Muscle layer of colon (tissue), 2 donors: Measurements from ENCODE around the gene CXCL1.

ENCODE experiments used
- H3K27ac ChIP-seq: one replicate; pipeline ENCODE4 v1.7.0; 2013; ENCODE audit warnings: low read depth, mild to moderate bottlenecking, low read length, moderate library complexity
- H3K27me3 ChIP-seq, 2 donors: one replicate each; pipeline ENCODE4 v1.7.0; 2013; ENCODE audit warnings: low read length in 2 of 2, mild to moderate bottlenecking in 2 of 2; ENCODE audit not compliant: insufficient read depth in 2 of 2, control insufficient read depth in 1 of 2
- H3K36me3 ChIP-seq: one replicate; pipeline ENCODE4 v1.7.0; 2013; ENCODE audit warnings: mild to moderate bottlenecking, low read length; ENCODE audit not compliant: insufficient read depth
- H3K4me1 ChIP-seq: one replicate; pipeline ENCODE4 v1.7.0; 2013; ENCODE audit warnings: mild to moderate bottlenecking, low read length; ENCODE audit not compliant: insufficient read depth
- H3K4me3 ChIP-seq, 2 donors: one replicate each; pipeline ENCODE4 v1.7.0; 2013; ENCODE audit warnings: low read length in 2 of 2, low read depth in 1 of 2, mild to moderate bottlenecking in 1 of 2, moderate library complexity in 1 of 2
- H3K9ac ChIP-seq: one replicate; pipeline ENCODE4 v1.7.0; 2013; ENCODE audit warnings: low read length
- H3K9me3 ChIP-seq: one replicate; pipeline ENCODE4 v1.7.0; 2013; ENCODE audit warnings: mild to moderate bottlenecking, low read length
- donor health status: abdominal sarcoma.
- donor health status: Adenocarcinoma of cecum.

Gene CXCL1

GRCh38 chr4:73839715-73840114 is 29.5 kb upstream of the CXCL1 start:
- H3K9ac ChIP-seq, result no peak overlapping the region
- no peaks in the 10 kb centered on the region for H3K36me3 ChIP-seq
- H3K9me3 ChIP-seq, result no peaks in the 10 kb centered on the region
- no peak overlapping the region for H3K27ac ChIP-seq
- peaks cover 8% of the 10 kb centered on the region for H3K4me1 ChIP-seq
- peaks cover 0 to 9% of the 10 kb centered on the region in 2 donors for H3K27me3 ChIP-seq
- H3K4me3 ChIP-seq, result no peak overlapping the region

GRCh38 chr4:73841243-73841925 is 27.8 kb upstream of the CXCL1 start:
- no peak overlapping the region for H3K27ac ChIP-seq
- no peak overlapping the region for H3K9ac ChIP-seq
- no peaks in the 10 kb centered on the region for H3K36me3 ChIP-seq
- H3K4me3 ChIP-seq, result no peak overlapping the region
- peaks cover 0 to 6% of the 10 kb centered on the region in 2 donors for H3K27me3 ChIP-seq
- H3K4me1 ChIP-seq, result peaks cover 8% of the 10 kb centered on the region
- no peaks in the 10 kb centered on the region for H3K9me3 ChIP-seq

GRCh38 chr4:73842696-73843095 is 26.5 kb upstream of the CXCL1 start:
- Histone ChIP-seq H3K27ac (no peak overlapping the region), H3K27me3 (no peaks in the 10 kb centered on the region), H3K4me1 (no peaks in the 10 kb centered on the region), H3K36me3 (no peaks in the 10 kb centered on the region), H3K9ac (no peak overlapping the region), H3K9me3 (no peaks in the 10 kb centered on the region), H3K4me3 (no peak overlapping the region)

- H3K9me3 ChIP-seq, result no peaks in the 10 kb centered on the region
- H3K36me3 ChIP-seq, result no peaks in the 10 kb centered on the region
- H3K9ac ChIP-seq, result no peak overlapping the region
- H3K27me3 ChIP-seq, result no peaks in the 10 kb centered on the region
- H3K4me1 ChIP-seq, result no peaks in the 10 kb centered on the region
- H3K4me3 ChIP-seq, result no peak overlapping the region
- H3K27ac ChIP-seq, result no peak overlapping the region
Measured at GRCh38 chr4:73843369-73843768, 25.8 kb upstream of the CXCL1 start.

GRCh38 chr4:73844345-73844744 is 24.8 kb upstream of the CXCL1 start:
- H3K27ac ChIP-seq, result no peak overlapping the region
- no peak overlapping the region for H3K4me3 ChIP-seq
- H3K9ac ChIP-seq, result no peak overlapping the region
- no peaks in the 10 kb centered on the region for H3K4me1 ChIP-seq
- no peaks in the 10 kb centered on the region for H3K27me3 ChIP-seq
- H3K9me3 ChIP-seq, result no peaks in the 10 kb centered on the region
- H3K36me3 ChIP-seq, result no peaks in the 10 kb centered on the region

- Histone ChIP-seq H3K9me3 (no peaks in the 10 kb centered on the region), H3K4me3 (no peak overlapping the region), H3K36me3 (no peaks in the 10 kb centered on the region), H3K9ac (no peak overlapping the region), H3K27me3 (no peaks in the 10 kb centered on the region), H3K27ac (no peak overlapping the region), H3K4me1 (no peaks in the 10 kb centered on the region)
Measured at GRCh38 chr4:73844806-73845205, 24.4 kb upstream of the CXCL1 start.

GRCh38 chr4:73847526-73848182 is 21.5 kb upstream of the CXCL1 start:
- Histone ChIP-seq H3K27me3 (no peaks in the 10 kb centered on the region), H3K4me3 (no peak overlapping the region), H3K4me1 (no peaks in the 10 kb centered on the region), H3K9me3 (no peaks in the 10 kb centered on the region), H3K36me3 (no peaks in the 10 kb centered on the region), H3K27ac (no peak overlapping the region), H3K9ac (no peak overlapping the region)

GRCh38 chr4:73848183-73848777 is 20.9 kb upstream of the CXCL1 start:
- Histone ChIP-seq H3K9me3 (no peaks in the 10 kb centered on the region), H3K36me3 (no peaks in the 10 kb centered on the region), H3K4me1 (peaks cover 4% of the 10 kb centered on the region), H3K4me3 (no peak overlapping the region), H3K9ac (no peak overlapping the region), H3K27me3 (no peaks in the 10 kb centered on the region), H3K27ac (no peak overlapping the region)

GRCh38 chr4:73850261-73850970 is 18.8 kb upstream of the CXCL1 start:
- H3K9me3 ChIP-seq, result no peaks in the 10 kb centered on the region
- no peak overlapping the region for H3K27ac ChIP-seq
- no peak overlapping the region for H3K9ac ChIP-seq
- no peak overlapping the region for H3K4me3 ChIP-seq
- peaks cover 4% of the 10 kb centered on the region for H3K4me1 ChIP-seq
- no peaks in the 10 kb centered on the region for H3K27me3 ChIP-seq
- H3K36me3 ChIP-seq, result no peaks in the 10 kb centered on the region

GRCh38 chr4:73851293-73851692 is 17.9 kb upstream of the CXCL1 start:
- Histone ChIP-seq H3K27me3 (no peaks in the 10 kb centered on the region), H3K9me3 (no peaks in the 10 kb centered on the region), H3K4me1 (peaks cover 4% of the 10 kb centered on the region), H3K9ac (no peak overlapping the region), H3K27ac (no peak overlapping the region), H3K36me3 (no peaks in the 10 kb centered on the region), H3K4me3 (no peak overlapping the region)

GRCh38 chr4:73852771-73853170 is 16.4 kb upstream of the CXCL1 start:
- Histone ChIP-seq H3K36me3 (no peaks in the 10 kb centered on the region), H3K27ac (no peak overlapping the region), H3K4me3 (no peak overlapping the region), H3K4me1 (peaks cover 4% of the 10 kb centered on the region), H3K27me3 (no peaks in the 10 kb centered on the region), H3K9ac (no peak overlapping the region), H3K9me3 (no peaks in the 10 kb centered on the region)
